PFSK-1 (cell line): ENCODE data around the gene COL19A1.
A peak's percentile ranks its signal among the peaks of the same experiment; 100 is the strongest.

Experiments used
- FOXP2 ChIP-seq: optimal IDR thresholded peaks from 2 replicates; pipeline ENCODE3; 2011; ENCODE audit warnings: borderline replicate concordance, control low read depth, inconsistent platforms; ENCODE audit not compliant: insufficient read depth; ENCODE audit errors: extremely low read length, extremely low read depth
- POLR2AphosphoS5 ChIP-seq: IDR thresholded peaks from 2 replicates; pipeline ENCODE4 v1.6.1; 2012; ENCODE audit warnings: low read depth, mild to moderate bottlenecking, control low read depth, low read length, moderate library complexity
- SIN3A ChIP-seq: IDR thresholded peaks from 2 replicates; pipeline ENCODE4 v1.6.1; 2012; ENCODE audit warnings: mild to moderate bottlenecking, low read length, moderate library complexity, borderline replicate concordance; ENCODE audit not compliant: insufficient read depth
- TAF1 ChIP-seq: IDR thresholded peaks from 2 replicates; pipeline ENCODE4 v1.6.1; 2012; ENCODE audit warnings: low read length, control low read depth, borderline replicate concordance; ENCODE audit not compliant: insufficient read depth
- TF ChIP-seq, protein P1 (sequence below), 2 experiments: IDR thresholded peaks; 2 replicates each; pipeline versions ENCODE4 v1.6.1 to v1.8.0; 2011 to 2012; ENCODE audit warnings: low read depth in 2 of 2, low read length in 2 of 2, control low read depth in 1 of 2, inconsistent platforms in 1 of 2, mild to moderate bottlenecking in 1 of 2, moderate library complexity in 1 of 2; ENCODE audit not compliant: insufficient read depth in 1 of 2

COL19A1 gene

DNA sequence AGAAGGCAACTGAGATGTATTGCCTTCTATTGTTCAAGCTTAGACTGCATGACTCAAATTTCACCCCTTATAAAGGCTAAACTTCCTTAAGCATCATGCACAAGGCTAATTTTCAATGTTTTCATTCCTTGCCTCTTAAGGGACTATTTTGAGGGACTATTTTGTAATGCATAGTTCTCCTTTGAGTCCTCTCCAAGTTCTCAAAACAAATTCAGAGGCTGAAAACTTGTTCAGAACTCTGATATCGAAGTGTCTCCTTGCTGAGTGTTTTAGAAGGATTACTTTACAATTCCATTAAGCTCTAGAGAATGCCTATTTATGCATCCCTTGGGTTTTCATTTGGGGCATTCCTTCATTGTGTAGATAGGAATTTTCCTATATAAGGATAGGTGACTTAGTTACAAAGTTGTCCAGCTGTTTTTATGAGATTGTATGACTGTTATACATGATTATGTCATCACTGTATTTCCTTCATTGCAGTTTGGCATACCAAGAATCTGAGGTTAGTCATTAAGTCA, 41.7 kb downstream of the COL19A1 start:
- TF ChIP-seq, protein P1, sequence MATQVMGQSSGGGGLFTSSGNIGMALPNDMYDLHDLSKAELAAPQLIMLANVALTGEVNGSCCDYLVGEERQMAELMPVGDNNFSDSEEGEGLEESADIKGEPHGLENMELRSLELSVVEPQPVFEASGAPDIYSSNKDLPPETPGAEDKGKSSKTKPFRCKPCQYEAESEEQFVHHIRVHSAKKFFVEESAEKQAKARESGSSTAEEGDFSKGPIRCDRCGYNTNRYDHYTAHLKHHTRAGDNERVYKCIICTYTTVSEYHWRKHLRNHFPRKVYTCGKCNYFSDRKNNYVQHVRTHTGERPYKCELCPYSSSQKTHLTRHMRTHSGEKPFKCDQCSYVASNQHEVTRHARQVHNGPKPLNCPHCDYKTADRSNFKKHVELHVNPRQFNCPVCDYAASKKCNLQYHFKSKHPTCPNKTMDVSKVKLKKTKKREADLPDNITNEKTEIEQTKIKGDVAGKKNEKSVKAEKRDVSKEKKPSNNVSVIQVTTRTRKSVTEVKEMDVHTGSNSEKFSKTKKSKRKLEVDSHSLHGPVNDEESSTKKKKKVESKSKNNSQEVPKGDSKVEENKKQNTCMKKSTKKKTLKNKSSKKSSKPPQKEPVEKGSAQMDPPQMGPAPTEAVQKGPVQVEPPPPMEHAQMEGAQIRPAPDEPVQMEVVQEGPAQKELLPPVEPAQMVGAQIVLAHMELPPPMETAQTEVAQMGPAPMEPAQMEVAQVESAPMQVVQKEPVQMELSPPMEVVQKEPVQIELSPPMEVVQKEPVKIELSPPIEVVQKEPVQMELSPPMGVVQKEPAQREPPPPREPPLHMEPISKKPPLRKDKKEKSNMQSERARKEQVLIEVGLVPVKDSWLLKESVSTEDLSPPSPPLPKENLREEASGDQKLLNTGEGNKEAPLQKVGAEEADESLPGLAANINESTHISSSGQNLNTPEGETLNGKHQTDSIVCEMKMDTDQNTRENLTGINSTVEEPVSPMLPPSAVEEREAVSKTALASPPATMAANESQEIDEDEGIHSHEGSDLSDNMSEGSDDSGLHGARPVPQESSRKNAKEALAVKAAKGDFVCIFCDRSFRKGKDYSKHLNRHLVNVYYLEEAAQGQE (IDR thresholded peaks at IDR 0.05; ENCODE audit: insufficient read depth in 1 of 2, low read depth in 2 of 2, low read length in 2 of 2), result no peak
- TF ChIP-seq POLR2AphosphoS5 (no peak), FOXP2 (no peak), SIN3A (no peak), TAF1 (no peak)

DNA sequence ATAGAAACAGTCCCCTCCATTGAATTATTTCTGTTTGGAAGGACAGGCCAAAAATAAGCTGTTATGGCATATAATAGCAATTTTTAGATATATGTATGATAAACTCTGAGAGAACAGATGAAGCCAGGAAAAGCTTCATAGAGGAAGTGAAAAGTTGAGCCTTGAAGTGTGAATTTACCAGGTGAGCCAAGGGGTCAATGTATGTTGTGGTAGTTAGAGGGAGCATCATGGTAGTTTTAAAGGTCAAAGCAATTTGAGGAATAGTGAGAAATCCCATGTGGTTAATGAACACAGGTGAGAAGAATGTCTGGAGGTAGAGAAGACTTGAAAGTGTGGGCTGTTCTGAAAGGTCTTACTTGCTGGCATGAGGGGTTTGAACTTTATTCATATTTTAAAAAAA, 47.0 kb downstream of the COL19A1 start:
- TF ChIP-seq POLR2AphosphoS5, result no peak
- TF ChIP-seq, protein P1 (IDR thresholded peaks at IDR 0.05; ENCODE audit: insufficient read depth in 1 of 2, low read depth in 2 of 2, low read length in 2 of 2), result no peak
- TF ChIP-seq SIN3A, result no peak
- no peak for TF ChIP-seq TAF1
- no peak for TF ChIP-seq FOXP2

DNA sequence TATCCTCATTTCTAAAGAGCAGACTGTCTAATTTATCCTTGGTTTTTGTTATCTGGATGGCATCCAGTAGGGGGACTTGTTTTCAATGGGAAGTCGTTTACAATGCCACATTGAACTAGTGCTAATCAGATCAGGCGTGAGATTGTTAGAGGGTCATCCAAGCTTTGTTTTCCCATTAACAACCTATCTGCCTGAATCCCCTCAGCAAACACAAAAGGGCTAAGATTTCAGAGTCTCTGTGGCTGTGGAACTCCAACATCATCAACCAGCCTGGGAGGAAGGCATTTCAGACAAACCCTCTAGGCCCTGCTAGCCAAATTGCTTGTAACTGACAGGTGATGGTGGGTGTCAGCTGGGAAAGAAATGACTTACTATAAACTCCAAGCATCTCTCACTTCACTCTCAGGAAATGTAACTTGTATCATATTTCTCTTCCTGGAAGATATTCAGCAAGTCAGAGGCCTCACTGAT, 47.7 kb downstream of the COL19A1 start:
- no peak for TF ChIP-seq FOXP2
- TF ChIP-seq POLR2AphosphoS5, result no peak
- no peak for TF ChIP-seq SIN3A
- no peak for TF ChIP-seq TAF1
- TF ChIP-seq, protein P1 (IDR thresholded peaks at IDR 0.05; ENCODE audit: insufficient read depth in 1 of 2, low read depth in 2 of 2, low read length in 2 of 2), result no peak

DNA sequence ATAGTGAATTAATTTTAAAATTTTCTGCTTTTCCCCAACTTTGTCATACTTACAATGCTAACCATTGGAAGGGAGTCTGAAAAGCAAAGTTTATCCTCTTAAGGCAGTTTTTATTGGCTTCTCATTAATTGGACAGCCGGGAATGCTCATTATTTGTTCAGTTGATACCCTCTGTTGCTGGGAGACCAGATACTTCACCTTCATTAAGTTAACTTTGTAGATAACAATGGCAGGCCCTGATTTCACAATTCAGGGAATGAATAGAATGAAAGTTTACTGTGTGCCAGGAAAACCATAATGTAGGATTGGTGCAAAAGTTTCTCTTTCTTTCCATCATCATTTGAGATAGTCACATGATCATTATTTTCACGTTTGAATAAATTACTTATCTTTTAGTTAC, 49.0 kb downstream of the COL19A1 start:
- TF ChIP-seq TAF1 (no peak), FOXP2 (no peak), SIN3A (no peak), POLR2AphosphoS5 (no peak)
- TF ChIP-seq, protein P1 (IDR thresholded peaks at IDR 0.05; ENCODE audit: insufficient read depth in 1 of 2, low read depth in 2 of 2, low read length in 2 of 2), result no peak

DNA sequence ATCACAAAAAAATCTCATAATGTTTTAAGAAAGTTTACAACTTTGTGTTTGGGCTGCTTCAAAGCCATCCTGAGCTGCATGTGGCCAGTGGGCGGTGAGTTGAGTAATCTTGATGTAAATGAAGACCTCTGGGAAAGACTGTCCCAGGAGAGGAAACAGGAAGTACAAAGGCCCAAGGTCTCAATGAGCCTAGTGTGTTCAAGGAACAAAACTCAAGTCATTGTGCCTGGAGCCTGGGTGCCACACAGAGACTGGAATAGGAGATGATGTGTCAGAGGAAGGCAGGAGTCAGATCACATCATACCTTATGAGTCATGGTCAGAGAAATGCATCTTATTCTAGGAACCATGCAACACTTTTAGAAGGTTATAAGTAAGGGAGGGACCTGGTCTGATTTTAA, 51.5 kb downstream of the COL19A1 start:
- TF ChIP-seq FOXP2 (peak; percentile 25), TAF1 (no peak), POLR2AphosphoS5 (no peak)
